ENCODE results near the gene TMEM120B. TPM values are rescaled to one million over a fixed set of nuclear protein-coding genes. Genes with fewer than 3 reads are reported as not detected.

TMEM120B gene
- total RNA-seq, 6 donors from 2014 or later, result 8.9 to 23.0 (median 14.2) TPM

DNA sequence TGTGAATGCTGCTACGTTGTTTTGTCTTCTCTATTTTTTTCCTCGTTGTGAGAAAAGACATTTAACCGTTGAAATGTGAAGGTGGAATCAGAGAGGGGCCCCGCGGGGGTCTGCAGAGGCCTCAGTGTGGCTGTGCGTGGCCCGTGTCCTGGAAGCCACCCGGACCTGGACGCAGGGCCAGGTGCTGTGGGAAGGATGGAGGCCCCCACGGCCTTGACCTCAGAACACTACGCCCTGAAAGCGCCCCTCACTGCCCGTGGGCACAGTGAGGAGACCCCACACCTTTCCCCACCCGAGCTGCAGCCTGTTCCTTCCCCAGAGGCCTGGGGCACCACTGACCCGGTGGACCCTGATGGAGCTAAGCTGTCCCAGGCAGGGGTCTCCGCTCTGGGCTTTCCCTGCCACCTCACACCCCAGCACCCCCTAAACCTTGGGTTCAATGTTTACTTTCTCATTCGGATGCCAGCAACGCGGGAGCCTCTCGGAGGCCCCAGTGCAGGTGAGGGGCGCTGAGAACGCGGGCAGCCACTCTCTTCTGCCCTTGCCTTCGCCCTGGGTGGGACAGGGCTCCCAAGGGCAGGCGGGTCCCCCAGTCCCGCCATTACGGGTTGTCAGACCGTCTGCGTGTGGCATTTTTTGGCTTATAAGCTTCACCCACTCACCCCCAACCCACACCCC lies 118.2 kb downstream of the TMEM120B start:
- Histone ChIP-seq H3K27me3 (no peaks in the 10 kb centered on the region), H3K9me3 (no peaks in the 10 kb centered on the region), H3K27ac (no peak overlapping the region), H3K4me3 (no peak overlapping the region), H3K4me1 (no peaks in the 10 kb centered on the region), H3K36me3 (peaks cover 22 to 70% (median 47%) of the 10 kb centered on the region in 4 donors)
- TF ChIP-seq, protein P1, sequence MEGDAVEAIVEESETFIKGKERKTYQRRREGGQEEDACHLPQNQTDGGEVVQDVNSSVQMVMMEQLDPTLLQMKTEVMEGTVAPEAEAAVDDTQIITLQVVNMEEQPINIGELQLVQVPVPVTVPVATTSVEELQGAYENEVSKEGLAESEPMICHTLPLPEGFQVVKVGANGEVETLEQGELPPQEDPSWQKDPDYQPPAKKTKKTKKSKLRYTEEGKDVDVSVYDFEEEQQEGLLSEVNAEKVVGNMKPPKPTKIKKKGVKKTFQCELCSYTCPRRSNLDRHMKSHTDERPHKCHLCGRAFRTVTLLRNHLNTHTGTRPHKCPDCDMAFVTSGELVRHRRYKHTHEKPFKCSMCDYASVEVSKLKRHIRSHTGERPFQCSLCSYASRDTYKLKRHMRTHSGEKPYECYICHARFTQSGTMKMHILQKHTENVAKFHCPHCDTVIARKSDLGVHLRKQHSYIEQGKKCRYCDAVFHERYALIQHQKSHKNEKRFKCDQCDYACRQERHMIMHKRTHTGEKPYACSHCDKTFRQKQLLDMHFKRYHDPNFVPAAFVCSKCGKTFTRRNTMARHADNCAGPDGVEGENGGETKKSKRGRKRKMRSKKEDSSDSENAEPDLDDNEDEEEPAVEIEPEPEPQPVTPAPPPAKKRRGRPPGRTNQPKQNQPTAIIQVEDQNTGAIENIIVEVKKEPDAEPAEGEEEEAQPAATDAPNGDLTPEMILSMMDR (IDR thresholded peaks at IDR 0.05), result no peak
- WGBS, 2 donors, result 89 to 94% methylated on average over 25 to 28 of the region's 29 CpGs
- DNase-seq (peak in 1 of 2 donors; percentile 59), ATAC-seq (ENCODE audit: low FRiP score in 2 of 2) (no peak)

Other genes starting within 250 kb of the TMEM120B start
- 10 to 100 TPM; 29.5 to 81.7 (median 34.2) TPM for gene KDM2B, start 131.7 kb upstream of the TMEM120B start, total RNA-seq
- gene ORAI1, start 86.2 kb upstream of the TMEM120B start, total RNA-seq, result 10 to 100 TPM in 5 of 6 donors, 1 to 10 TPM in 1; 7.3 to 48.2 (median 34.3) TPM
- 1 to 10 TPM in 5 of 6 donors, under 1 TPM in 1; 0.69 to 5.6 (median 1.2) TPM for gene MORN3, start 43.1 kb upstream of the TMEM120B start, total RNA-seq
- 100 to 1,000 TPM in 2 of 6 donors, 10 to 100 TPM in 4; 33.5 to 145 (median 45.5) TPM for gene RHOF, start 80.9 kb downstream of the TMEM120B start, total RNA-seq
- gene SETD1B, start 91.3 kb downstream of the TMEM120B start, total RNA-seq, result 10 to 100 TPM in 5 of 6 donors, 1 to 10 TPM in 1; 9.3 to 47.1 (median 20.4) TPM
- 1 to 10 TPM in 5 of 6 donors, not detected in 1; 1.1 to 7.3 (median 1.7) TPM for gene HPD, start 146.1 kb downstream of the TMEM120B start, total RNA-seq
- gene PSMD9, start 176.0 kb downstream of the TMEM120B start, total RNA-seq, result 10 to 100 TPM; 28.1 to 59.1 (median 43.6) TPM
- 10 to 100 TPM in 4 of 6 donors, 1 to 10 TPM in 2; 3.1 to 65.1 (median 12.7) TPM for gene CFAP251, start 205.8 kb downstream of the TMEM120B start, total RNA-seq

All from upper lobe of left lung (tissue), 6 donors.